WTC11 (cell line): Measurements from ENCODE around the gene YEATS2. TPM values are rescaled to one million over a fixed set of nuclear protein-coding genes. Genes with fewer than 3 reads are reported as not detected.

ENCODE experiments used
- ATAC-seq: fragments of 200-7000 bp; cut with Tn5 transposase; 2 replicates; pipeline ENCODE4 v1.10.0; 2021; ENCODE audit warnings: mild to moderate bottlenecking, moderate library complexity
- CTCF ChIA-PET: fragments of 300-600 bp; sonication (Branson Sonifier 250); formaldehyde crosslinking; loops from one replicate; lab custom pipeline; 2021; ENCODE audit warnings: antibody characterized with exemption; lab: Charles Lee
- POLR2A ChIA-PET: fragments of 350-600 bp; sonication (Branson Sonifier 250); formaldehyde crosslinking; loops from one replicate; lab custom pipeline; 2021; ENCODE audit warnings: antibody characterized with exemption; lab: Charles Lee
- DNase-seq: peaks from one replicate; pipeline ENCODE4 v3.0.0; 2021; ENCODE audit warnings: low spot score
- H3K27ac Mint-ChIP-seq: 2 replicates; pipeline ENCODE4 v1.8.0; 2021; ENCODE audit warnings: mixed read lengths
- H3K27me3 Mint-ChIP-seq: 2 replicates; pipeline ENCODE4 v1.8.0; 2021; ENCODE audit warnings: low read depth, mild to moderate bottlenecking, moderate library complexity, mixed read lengths
- H3K36me3 Mint-ChIP-seq: 2 replicates; pipeline ENCODE4 v1.8.0; 2021; ENCODE audit warnings: mixed read lengths
- H3K4me1 Mint-ChIP-seq: 2 replicates; pipeline ENCODE4 v1.8.0; 2022; ENCODE audit warnings: mixed read lengths
- H3K4me3 Mint-ChIP-seq: 2 replicates; pipeline ENCODE4 v1.8.0; 2021; ENCODE audit warnings: mild to moderate bottlenecking, moderate library complexity, mixed read lengths
- H3K9me3 Mint-ChIP-seq: 2 replicates; pipeline ENCODE4 v1.8.0; 2021; ENCODE audit warnings: mixed read lengths
- ATF1 ChIP-seq: sonication (generic); formaldehyde crosslinking; IDR thresholded peaks from 2 replicates; pipeline ENCODE4 v1.8.1; 2023; ENCODE audit warnings: mild to moderate bottlenecking, moderate library complexity, missing genetic modification reagents
- CREM ChIP-seq: sonication (generic); formaldehyde crosslinking; IDR thresholded peaks from 2 replicates; pipeline ENCODE4 v1.8.1; 2022; ENCODE audit warnings: mild to moderate bottlenecking, missing genetic modification reagents, moderate library complexity
- E2F5 ChIP-seq: sonication (generic); formaldehyde crosslinking; IDR thresholded peaks from 2 replicates; pipeline ENCODE4 v1.8.1; 2022; ENCODE audit warnings: mild to moderate bottlenecking, moderate library complexity, missing genetic modification reagents
- EMX1 ChIP-seq: fragments of 250-450 bp; sonication (Bioruptor Pico); IDR thresholded peaks from 2 replicates; pipeline ENCODE4 v1.8.0; 2021; ENCODE audit warnings: mild to moderate bottlenecking
- FOXK1 ChIP-seq: sonication (generic); formaldehyde crosslinking; IDR thresholded peaks from 2 replicates; pipeline ENCODE4 v1.8.0; 2022; ENCODE audit warnings: mild to moderate bottlenecking, moderate library complexity, missing genetic modification reagents
- HMGA2 ChIP-seq: fragments of 250-450 bp; sonication (Bioruptor Pico); IDR thresholded peaks from 2 replicates; pipeline ENCODE4 v1.4.0; 2021; ENCODE audit warnings: mild to moderate bottlenecking, moderate library complexity
- KAT7 ChIP-seq: sonication (generic); formaldehyde crosslinking; IDR thresholded peaks from 2 replicates; pipeline ENCODE4 v1.8.1; 2023; ENCODE audit warnings: missing genetic modification reagents, mild to moderate bottlenecking, borderline replicate concordance
- NFE2L1 ChIP-seq: sonication (generic); formaldehyde crosslinking; IDR thresholded peaks from 2 replicates; pipeline ENCODE4 v1.8.1; 2023; ENCODE audit warnings: missing genetic modification reagents
- RORB ChIP-seq: fragments of 250-450 bp; sonication (Bioruptor Pico); IDR thresholded peaks from 2 replicates; pipeline ENCODE4 v1.9.0; 2021; ENCODE audit warnings: mild to moderate bottlenecking
- SMAD4 ChIP-seq: sonication (generic); formaldehyde crosslinking; IDR thresholded peaks from 2 replicates; pipeline ENCODE4 v1.8.0; 2022; ENCODE audit warnings: mild to moderate bottlenecking, missing genetic modification reagents
- SP1 ChIP-seq: sonication (generic); formaldehyde crosslinking; conservative IDR thresholded peaks from 2 replicates; pipeline ENCODE4 v1.8.1; 2022; ENCODE audit warnings: missing genetic modification reagents
- ZNF121 ChIP-seq: sonication (generic); formaldehyde crosslinking; IDR thresholded peaks from 2 replicates; pipeline ENCODE4 v1.8.0; 2023; ENCODE audit warnings: missing genetic modification reagents
- ZNF219 ChIP-seq: sonication (generic); formaldehyde crosslinking; IDR thresholded peaks from 2 replicates; pipeline ENCODE4 v1.8.0; 2023; ENCODE audit warnings: missing genetic modification reagents, mild to moderate bottlenecking, borderline replicate concordance
- ZNF281 ChIP-seq: sonication (generic); formaldehyde crosslinking; IDR thresholded peaks from 2 replicates; pipeline ENCODE4 v1.8.0; 2023; ENCODE audit warnings: mild to moderate bottlenecking, missing genetic modification reagents
- ZNF317 ChIP-seq: sonication (generic); formaldehyde crosslinking; IDR thresholded peaks from 2 replicates; pipeline ENCODE4 v1.8.1; 2023; ENCODE audit warnings: low read depth, mild to moderate bottlenecking, moderate library complexity, missing genetic modification reagents, borderline replicate concordance
- ZNF396 ChIP-seq: fragments of 250-450 bp; sonication (Bioruptor Pico); IDR thresholded peaks from 2 replicates; pipeline ENCODE4 v1.8.0; 2021; ENCODE audit warnings: mild to moderate bottlenecking, moderate library complexity, borderline replicate concordance
- total RNA-seq: library from RNA; stranded (reverse); gene quantifications from 3 replicates; pipeline ENCODE4 v1.2.3, GENCODE V29; 2021
- TF ChIP-seq, protein P1 (sequence below): sonication (generic); formaldehyde crosslinking; IDR thresholded peaks from 2 replicates; pipeline ENCODE4 v1.8.1; 2023; ENCODE audit warnings: mild to moderate bottlenecking, missing genetic modification reagents, moderate library complexity
- TF ChIP-seq, protein P2 (sequence below): sonication (generic); formaldehyde crosslinking; IDR thresholded peaks from 2 replicates; pipeline ENCODE4 v1.8.0; 2022; ENCODE audit warnings: mild to moderate bottlenecking, missing genetic modification reagents
- TF ChIP-seq, protein P3 (sequence below): fragments of 250-450 bp; sonication (Bioruptor Pico); conservative IDR thresholded peaks from 2 replicates; pipeline ENCODE4 v1.9.0; 2021; ENCODE audit warnings: mild to moderate bottlenecking

The YEATS2 gene
- total RNA-seq, 1 experiment from 2014 or later, result 42.5 TPM

DNA sequence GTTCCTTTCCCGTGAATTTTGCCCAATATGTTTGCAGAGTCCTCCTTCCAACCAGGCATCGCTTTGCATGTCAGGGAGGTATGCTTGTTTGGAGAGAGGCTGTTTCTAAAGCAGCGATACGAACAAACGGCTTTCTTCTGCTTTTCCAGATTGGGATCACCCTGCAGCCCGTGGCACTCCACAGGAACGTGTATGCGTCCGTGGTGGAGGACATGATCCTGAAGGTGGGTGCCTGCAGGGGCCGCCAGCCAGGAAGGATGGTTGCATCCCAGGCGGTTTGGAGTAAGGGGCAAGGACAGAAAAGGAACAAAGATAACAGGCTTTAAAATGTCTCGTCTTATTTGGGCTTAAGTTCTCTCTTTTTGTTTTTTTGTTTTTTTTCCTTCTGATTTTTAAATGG, 110.3 kb downstream of the YEATS2 start:
- TF ChIP-seq ZNF396 (CRISPR knock-in tag) (no peak), FOXK1 (CRISPR knock-in tag) (no peak), EMX1 (no peak), ZNF317 (CRISPR knock-in tag) (no peak), SP1 (CRISPR knock-in tag) (no peak), RORB (CRISPR knock-in tag) (no peak), KAT7 (no peak), ZNF219 (no peak), NFE2L1 (CRISPR knock-in tag) (no peak), ZNF281 (CRISPR knock-in tag) (no peak), HMGA2 (CRISPR knock-in tag) (no peak), CREM (CRISPR knock-in tag) (no peak), E2F5 (CRISPR knock-in tag) (no peak), ZNF121 (CRISPR knock-in tag) (no peak), ATF1 (CRISPR knock-in tag) (no peak)
- TF ChIP-seq, protein P1, sequence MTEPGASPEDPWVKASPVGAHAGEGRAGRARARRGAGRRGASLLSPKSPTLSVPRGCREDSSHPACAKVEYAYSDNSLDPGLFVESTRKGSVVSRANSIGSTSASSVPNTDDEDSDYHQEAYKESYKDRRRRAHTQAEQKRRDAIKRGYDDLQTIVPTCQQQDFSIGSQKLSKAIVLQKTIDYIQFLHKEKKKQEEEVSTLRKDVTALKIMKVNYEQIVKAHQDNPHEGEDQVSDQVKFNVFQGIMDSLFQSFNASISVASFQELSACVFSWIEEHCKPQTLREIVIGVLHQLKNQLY, result no peak
- TF ChIP-seq, protein P2, sequence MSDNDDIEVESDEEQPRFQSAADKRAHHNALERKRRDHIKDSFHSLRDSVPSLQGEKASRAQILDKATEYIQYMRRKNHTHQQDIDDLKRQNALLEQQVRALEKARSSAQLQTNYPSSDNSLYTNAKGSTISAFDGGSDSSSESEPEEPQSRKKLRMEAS (CRISPR knock-in tag), result no peak
- TF ChIP-seq, protein P3, sequence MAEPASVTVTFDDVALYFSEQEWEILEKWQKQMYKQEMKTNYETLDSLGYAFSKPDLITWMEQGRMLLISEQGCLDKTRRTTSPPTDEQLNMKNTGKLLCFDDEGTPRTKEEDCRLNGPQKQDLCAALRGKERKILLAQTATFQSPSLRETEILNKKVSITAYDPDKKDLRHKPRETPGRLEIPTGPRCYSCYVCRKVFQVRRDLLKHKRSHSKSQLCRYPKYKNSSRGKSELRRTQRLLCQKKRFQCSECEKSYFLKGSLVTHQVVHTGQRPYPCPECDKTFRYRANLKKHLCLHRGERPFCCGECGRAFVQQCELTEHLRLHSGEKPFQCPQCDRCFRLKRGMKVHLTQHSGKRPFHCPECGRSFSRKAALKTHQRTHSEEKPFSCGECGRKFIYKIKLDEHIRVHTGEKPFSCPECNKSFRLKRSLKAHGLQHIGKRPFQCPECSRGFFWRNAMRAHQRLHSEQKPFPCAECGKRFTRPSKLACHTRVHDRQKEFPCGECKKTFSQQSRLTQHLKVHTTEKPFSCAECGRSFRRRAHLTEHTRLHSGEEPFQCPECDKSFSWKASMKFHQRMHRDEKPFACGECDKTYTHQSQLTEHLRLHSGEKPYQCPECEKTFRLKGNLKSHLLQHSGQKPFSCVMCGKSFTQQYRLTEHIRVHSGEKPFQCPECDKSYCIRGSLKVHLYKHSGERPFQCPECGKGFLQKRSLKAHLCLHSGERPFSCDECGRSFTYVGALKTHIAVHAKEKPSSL (CRISPR knock-in tag), result no peak
- H3K4me3 Mint-ChIP-seq, result no peak overlapping the region
- H3K4me1 Mint-ChIP-seq, result no peaks in the 10 kb centered on the region
- ChIA-PET POLR2A (no interaction called here), CTCF (no interaction called here)
- DNase-seq, result no peak
- no peak for ATAC-seq
- H3K27me3 Mint-ChIP-seq, result no peaks in the 10 kb centered on the region
- H3K27ac Mint-ChIP-seq, result no peak overlapping the region
- peaks cover 84% of the 10 kb centered on the region for H3K36me3 Mint-ChIP-seq
- H3K9me3 Mint-ChIP-seq, result no peaks in the 10 kb centered on the region

DNA sequence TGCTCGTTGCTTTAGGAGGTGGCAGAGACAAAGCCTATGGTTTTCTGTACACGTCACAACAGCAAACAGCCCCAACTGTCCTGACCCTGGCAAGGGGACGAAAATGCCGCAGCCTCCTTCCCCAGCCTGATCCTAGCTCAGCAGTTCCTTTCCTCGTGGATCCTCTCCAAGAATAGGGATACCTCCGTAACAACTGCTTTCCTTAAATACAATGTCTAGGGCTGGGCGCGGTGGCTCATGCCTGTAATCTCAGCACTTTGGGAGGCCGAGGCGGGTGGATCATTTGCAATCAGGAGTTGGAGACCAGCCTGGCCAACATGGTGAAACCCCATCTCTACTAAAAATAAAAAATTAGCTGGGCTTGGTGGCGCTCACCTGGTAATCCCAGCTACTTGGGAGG, 110.8 kb downstream of the YEATS2 start:
- H3K27me3 Mint-ChIP-seq, result no peaks in the 10 kb centered on the region
- H3K9me3 Mint-ChIP-seq, result no peaks in the 10 kb centered on the region
- CTCF ChIA-PET, result no interaction called here
- POLR2A ChIA-PET, result no interaction called here
- H3K36me3 Mint-ChIP-seq, result peaks cover 79% of the 10 kb centered on the region
- no peak for TF ChIP-seq SMAD4 (CRISPR knock-in tag)
- TF ChIP-seq ATF1 (CRISPR knock-in tag), result no peak
- H3K4me3 Mint-ChIP-seq, result no peak overlapping the region
- no peaks in the 10 kb centered on the region for H3K4me1 Mint-ChIP-seq
- no peak overlapping the region for H3K27ac Mint-ChIP-seq
- ATAC-seq (no peak), DNase-seq (no peak)
